ENCODE data around the gene RAB2B.

The RAB2B gene

GRCh38 chr14:21476925-21477681 is at the start of gene RAB2B, which contains the start of gene TOX4:
TSS of gene RAB2B (minus strand) at chr14:21476959. CDS start at chr14:21476872, 87 bp downstream.
TSS of gene TOX4 (plus strand) at chr14:21477195. CDS start at chr14:21477279, 84 bp downstream.
- peak; percentile 97 for DNase-seq (ENCODE audit: low spot score)

GRCh38 chr14:21525962-21526671 is 49.4 kb upstream of the RAB2B start, which contains the start of gene SALL2:
TSS of gene SALL2 (minus strand) at chr14:21526346. CDS start at chr14:21526127, 219 bp downstream.
- DNase-seq (ENCODE audit: low spot score) = peak; percentile 94

DNA sequence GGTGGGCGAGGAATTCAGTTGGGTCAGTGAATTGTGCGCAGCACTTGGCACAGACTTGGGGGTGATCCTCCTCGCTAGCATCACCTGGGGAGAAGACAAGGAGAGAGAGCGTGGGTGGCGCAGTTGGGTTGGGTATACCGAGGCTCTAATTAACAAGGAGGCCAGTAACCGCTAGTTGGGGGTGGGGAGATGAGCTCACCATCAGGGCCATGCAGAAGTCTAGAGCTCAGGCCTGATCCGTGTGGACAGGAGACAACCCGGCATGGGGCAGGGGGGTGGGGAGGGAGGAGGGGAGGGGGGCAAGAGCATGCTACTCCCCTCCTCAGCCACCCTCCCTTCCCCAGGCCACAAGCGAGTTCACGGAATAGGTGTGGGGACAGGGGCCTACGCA is 48.8 kb upstream of the RAB2B start:
- no peak for DNase-seq (ENCODE audit: low spot score)

DNA sequence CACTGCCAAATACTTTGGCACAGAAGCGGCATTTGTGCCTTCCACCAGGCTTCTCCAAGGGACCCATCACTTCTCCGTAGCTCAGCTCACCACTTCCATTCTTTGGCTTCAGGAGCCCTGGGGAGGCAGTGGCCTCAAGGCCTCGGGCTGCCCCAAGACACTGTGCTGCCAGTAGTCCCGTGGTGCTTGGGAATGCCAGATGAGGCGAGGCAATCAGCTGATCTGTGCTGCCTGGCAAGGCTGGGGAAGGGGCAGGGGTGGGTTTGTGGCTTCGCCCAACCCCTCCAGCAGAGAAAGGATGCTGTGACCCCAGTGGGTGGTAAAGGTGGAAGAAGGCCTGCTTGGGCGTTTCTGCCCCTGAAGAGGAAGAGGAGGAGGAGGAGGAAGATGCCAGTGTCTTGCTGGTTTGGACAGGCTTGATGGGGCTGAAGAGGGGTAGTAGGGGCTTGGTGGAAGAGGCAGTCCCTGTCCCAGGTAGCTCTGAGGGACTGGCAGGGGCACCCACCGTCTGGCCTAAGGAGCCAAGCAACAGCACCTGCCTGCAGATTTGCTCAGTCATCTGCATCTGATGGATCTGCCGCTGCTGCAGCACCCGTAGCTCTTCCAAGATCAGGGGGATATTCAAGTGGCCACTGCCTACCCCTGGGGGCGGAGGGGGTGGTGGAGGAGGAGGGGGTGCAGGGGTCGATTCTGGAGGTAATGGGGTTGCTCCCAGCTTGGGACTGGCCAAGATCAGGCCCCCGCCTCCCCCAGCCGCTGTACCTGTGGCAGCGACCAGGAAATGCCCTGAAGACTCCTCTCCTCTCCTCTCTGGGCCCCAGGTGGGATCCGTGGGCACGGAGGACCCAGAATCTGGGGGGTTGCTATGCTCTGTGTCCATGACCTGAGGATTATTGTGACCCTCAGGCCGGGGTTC is 48.1 kb upstream of the RAB2B start:
- DNase-seq (ENCODE audit: low spot score) = no peak

DNA sequence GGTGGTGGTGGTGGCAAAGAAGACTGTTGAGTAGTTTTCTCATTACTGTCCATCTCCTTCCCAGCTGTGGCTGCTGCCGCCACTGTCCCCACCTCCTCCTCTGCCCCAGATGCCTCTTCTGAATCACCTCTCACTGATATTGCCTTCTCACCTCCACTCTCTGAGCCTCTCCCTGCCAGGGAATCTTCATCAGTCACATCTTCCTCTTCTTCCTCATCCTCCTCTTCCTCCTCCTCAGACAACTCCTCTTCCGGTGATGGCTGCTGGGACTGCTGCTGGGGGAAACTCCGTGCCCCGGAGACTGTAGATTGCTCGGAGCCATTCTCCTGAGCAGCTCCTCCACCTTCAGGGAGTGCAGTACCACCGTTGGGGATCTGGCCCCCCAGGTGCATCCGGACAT is 46.4 kb upstream of the RAB2B start:
- no peak for DNase-seq (ENCODE audit: low spot score)

- no peak for DNase-seq (ENCODE audit: low spot score)
These were observed 44.7 kb upstream of the RAB2B start for GRCh38 chr14:21521501-21521900.

- no peak for DNase-seq (ENCODE audit: low spot score)
These were observed 44.0 kb upstream of the RAB2B start for GRCh38 chr14:21520767-21521166.

- DNase-seq (ENCODE audit: low spot score) = no peak
These were observed 42.0 kb upstream of the RAB2B start for GRCh38 chr14:21518725-21519124.

DNA sequence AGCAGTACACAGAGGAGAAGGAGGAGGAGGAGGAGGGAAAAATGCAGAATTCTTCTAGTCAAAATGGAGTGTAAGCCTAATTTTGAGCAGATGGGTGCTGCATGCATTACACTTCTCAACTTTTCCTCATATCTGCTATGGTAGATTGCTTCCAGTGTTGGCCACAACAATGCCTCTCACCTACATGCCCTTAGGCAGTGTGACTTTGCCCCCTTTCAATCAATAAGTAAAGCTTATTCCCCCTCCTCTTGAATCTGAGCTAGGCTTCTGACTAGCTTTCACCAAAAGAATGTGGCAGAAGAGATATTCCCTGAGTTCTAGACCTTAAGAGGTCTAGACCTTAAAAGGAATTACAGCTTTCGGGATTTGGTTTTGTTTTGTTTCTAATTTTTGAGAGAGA is 37.6 kb upstream of the RAB2B start:
- DNase-seq (ENCODE audit: low spot score) = no peak

DNA sequence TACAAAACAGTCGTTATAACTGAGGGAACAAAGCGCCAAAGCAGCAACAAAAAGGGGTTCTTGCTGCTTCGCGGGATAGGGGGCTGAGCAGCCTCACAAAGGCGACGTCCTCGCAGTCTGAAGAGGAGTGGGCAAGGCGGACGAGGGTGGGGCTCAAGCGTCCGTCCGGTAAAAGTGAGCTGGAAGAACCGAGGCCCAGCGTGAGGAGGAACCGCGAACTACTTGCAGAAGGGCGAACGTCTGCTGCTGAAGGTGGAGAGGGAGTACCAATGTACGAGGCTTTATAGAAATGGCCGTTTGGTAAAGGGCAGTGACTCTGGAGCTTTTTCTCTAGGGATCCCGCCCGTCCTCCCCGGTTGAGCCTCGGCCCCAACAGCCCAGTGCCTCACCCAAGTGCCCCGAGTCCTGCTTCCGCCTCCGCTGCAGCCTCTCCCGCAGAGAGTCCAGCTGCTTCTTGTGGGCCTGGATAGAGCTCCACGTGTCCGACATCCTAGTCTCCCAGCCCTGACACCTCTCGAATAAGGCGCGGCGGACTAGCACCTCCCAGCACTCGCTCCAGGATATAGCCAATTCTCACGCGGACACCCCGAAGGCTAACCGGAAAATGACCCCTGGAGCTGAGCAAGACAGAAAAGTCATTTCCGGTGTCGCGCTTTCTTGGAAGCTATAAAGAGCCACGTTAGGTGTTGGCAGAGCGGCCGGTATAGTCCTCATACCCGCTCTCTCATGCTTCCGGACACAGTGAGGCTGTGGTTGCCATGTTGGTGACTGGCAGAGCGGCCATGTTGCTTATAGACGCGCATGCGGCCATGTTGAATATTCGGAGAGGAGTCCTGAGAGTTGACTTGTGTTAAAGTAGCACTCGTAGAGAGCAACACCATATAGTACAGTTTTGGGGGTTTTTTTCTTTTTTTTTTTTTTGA is 34.2 kb upstream of the RAB2B start, which contains the start of gene METTL3:
Gene METTL3, minus strand, starts transcription at position 606 of the 923 bp plus-strand sequence. Its CDS starts 117 bp downstream, at position 489.
- peak; percentile 92 for DNase-seq (ENCODE audit: low spot score)

GRCh38 chr14:21509432-21510143 is 32.8 kb upstream of the RAB2B start:
- DNase-seq (ENCODE audit: low spot score) = no peak

DNA sequence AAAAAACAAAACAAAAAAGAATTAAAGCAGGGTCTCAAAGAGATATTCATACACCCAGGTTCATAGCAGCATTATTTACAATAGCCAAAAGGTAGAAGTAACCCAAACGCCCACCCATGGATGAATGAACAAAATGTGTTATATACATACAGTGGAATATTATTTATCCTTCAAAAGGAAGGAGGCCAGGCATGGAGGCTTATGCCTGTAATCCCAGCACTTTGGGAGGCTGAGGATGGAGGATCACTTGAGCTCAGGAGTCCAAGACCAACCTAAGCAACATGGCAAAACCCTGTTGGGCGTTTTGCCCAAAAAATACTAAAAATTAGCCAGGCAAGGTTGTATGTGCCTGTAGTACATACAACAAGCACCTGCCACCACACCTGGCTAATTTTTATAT is 29.8 kb upstream of the RAB2B start:
- no peak for DNase-seq (ENCODE audit: low spot score)

DNA sequence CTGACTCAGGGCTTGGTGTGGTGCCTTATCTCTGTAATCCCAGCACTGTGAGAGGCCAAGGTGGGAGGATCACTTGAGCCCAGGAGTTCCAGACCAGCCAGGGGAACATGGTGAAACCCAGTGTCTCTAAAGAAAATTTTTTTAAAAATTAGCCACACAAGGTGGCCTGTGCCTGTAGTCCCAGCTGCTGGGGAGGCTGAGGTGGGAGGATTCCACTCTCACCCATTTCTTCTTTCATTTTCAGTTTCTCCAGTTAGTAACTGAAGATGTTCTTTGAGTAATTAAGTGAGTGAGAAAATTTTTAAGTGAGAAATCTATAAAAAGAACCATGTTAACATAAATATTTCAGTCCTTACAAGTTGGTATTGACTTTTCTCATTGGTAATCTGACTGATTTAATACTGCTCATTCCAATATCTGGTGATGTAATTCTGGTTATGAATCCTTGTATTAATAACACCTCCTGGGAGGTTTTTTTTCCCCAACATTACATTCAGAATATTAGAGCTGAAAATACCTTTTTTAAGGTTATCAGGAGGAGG is 28.3 kb upstream of the RAB2B start:
- DNase-seq (ENCODE audit: low spot score) = no peak

DNA sequence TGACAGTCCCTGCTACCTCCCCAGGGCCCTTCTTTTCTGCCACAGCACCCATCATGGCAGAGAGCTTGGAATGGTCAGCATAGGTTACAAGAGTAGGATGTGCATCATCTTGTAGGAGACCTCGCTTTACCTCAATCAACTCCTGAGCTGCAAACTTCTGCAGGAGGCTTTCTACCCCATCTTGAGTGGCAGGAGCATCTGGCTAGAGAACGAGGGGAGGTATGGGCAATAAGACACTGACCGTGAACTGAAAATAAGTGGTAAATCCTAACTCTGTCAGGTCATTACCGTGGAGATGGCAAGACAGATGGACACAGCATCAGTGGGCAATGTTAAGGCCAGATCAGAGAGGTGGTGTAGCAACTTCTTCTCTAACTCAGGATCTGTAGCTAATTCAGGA is 26.6 kb upstream of the RAB2B start:
- DNase-seq (ENCODE audit: low spot score) = no peak

DNA sequence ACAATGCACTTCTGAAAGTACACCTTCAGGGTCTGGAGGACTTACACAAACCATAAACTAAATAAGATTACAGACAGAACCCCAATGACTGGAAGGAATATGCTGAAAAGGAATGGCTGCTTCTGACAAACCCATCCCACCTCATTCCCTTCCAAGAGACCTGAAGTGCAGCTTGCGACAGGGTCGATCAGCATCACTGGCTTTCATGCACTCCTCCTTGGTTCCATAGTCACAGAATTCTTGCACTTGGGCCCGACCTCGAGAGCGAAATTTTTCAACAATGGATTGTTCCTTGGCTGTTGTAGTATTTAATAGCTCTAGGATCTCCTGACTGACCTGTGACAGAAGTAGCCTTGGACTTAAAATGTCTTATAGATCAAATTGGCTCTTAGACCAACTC is 24.8 kb upstream of the RAB2B start:
- DNase-seq (ENCODE audit: low spot score) = no peak

- no peak for DNase-seq (ENCODE audit: low spot score)
These were observed 22.1 kb upstream of the RAB2B start for GRCh38 chr14:21498540-21499526.

- no peak for DNase-seq (ENCODE audit: low spot score)
These were observed 19.7 kb upstream of the RAB2B start for GRCh38 chr14:21496453-21496852.

DNA sequence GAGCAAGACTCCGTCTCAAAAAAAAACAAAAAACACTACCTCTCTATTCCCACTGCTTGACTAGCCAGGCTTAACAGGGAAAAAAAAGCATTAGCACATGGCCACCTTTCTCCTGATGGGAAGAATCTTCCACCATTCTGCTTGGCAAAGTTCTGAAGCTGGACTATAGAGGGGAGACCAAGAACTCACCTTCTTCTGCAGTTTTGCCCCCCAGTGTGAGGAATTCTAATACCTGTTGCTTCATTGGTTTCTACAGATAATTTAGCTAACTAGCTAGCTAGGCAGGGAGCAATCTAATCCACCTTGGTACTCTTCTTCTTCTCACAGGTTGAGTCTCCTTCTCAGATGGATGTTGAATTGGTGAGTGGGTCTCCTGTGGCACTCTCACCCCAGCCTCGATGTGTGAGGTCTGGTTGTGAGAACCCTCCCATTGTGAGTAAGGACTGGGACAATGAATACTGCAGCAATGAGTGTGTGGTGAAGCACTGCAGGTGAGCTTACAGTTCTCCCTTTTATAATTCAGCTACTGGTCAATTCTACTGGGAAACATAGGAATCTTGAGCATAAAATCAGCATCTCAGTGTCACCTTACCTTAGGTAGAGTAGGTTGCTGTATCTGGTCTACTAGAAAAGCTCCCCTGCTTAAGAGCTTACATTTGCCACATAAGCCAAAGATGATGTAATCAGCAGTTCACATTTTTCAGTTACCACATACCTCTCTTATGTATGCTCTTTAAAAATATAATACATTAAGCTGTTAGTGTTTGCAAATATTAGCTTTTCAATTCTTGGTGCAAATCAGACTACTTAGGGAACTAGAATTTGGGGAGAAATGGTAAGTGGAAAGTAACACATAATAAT is 18.4 kb upstream of the RAB2B start:
- DNase-seq (ENCODE audit: low spot score) = no peak

Measured in ecto neural progenitor cell (in vitro differentiated cells).